Fibroblast of gingiva (primary cell): ENCODE measurements around the gene DBN1.

Experiments used
- DNase-seq: peaks from one replicate; pipeline ENCODE4 v3.0.0-alpha.2; 2011; ENCODE audit warnings: low read depth

DBN1 gene

GRCh38 chr5:177504086-177505056 is 30.9 kb upstream of the DBN1 start:
- DNase-seq = no peak

- DNase-seq = no peak
Observed at GRCh38 chr5:177503351-177504085, 30.1 kb upstream of the DBN1 start.

GRCh38 chr5:177502886-177503285 is 29.5 kb upstream of the DBN1 start:
- no peak for DNase-seq

- DNase-seq = no peak
Observed at GRCh38 chr5:177501874-177502678, 28.6 kb upstream of the DBN1 start.

GRCh38 chr5:177500685-177501522 is 27.5 kb upstream of the DBN1 start:
- peak; percentile 74 for DNase-seq

GRCh38 chr5:177499842-177500241 is 26.4 kb upstream of the DBN1 start:
- DNase-seq = no peak

- DNase-seq = no peak
Observed at GRCh38 chr5:177498013-177498787, 24.8 kb upstream of the DBN1 start.

- peak; percentile 97 for DNase-seq
Observed at GRCh38 chr5:177497292-177498012, 24.0 kb upstream of the DBN1 start, which contains the start of gene PDLIM7. Gene PDLIM7 (minus strand): TSS chr5:177497604. CDS start chr5:177496512, 1,092 bp downstream.

GRCh38 chr5:177496727-177497291 is 23.4 kb upstream of the DBN1 start:
- DNase-seq = peak; percentile 86

GRCh38 chr5:177496070-177496726 is 22.8 kb upstream of the DBN1 start:
- peak; percentile 37 for DNase-seq

GRCh38 chr5:177495243-177496060 is 22.0 kb upstream of the DBN1 start:
- DNase-seq = peak; percentile 85

GRCh38 chr5:177494346-177495195 is 21.1 kb upstream of the DBN1 start:
- peak; percentile 40 for DNase-seq

- no peak for DNase-seq
Observed at GRCh38 chr5:177493795-177494345, 20.4 kb upstream of the DBN1 start.

GRCh38 chr5:177492841-177493240 is 19.4 kb upstream of the DBN1 start:
- DNase-seq = no peak

GRCh38 chr5:177491983-177492746 is 18.7 kb upstream of the DBN1 start:
- DNase-seq = no peak

GRCh38 chr5:177491429-177491945 is 18.1 kb upstream of the DBN1 start:
- no peak for DNase-seq
